ENCODE data around the gene FOXO1.

Gene FOXO1

GRCh38 chr13:40653527-40654318 is 12.7 kb downstream of the FOXO1 start:
- Histone ChIP-seq H3K79me2 (ENCODE audit: insufficient read depth, low read length) (peaks cover 87% of the 10 kb centered on the region), H3K27ac (ENCODE audit: low read depth, low read length, poor library complexity, severe bottlenecking) (peak overlapping the region; percentile 97)

DNA sequence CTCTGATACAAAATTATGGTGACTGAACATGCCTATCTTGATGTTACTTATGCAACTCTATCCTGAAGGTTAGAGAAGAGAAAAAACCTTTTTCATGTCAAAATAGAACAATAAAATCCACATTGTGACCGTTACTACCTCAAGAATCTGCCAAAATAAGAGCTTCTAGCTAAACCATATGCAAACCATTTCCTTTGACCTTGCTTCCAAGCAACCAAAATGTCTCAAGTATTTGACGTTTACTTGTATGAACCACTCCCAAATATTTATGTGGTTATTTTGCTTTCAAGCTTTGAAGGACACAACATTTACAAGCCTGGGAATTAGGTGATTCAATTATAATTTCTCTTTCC is 13.9 kb downstream of the FOXO1 start:
- Histone ChIP-seq H3F3A (ENCODE audit: insufficient read depth, low read length) (no peaks in the 10 kb centered on the region; the same call in 1 of the 2 replicates), H3K4me2 (ENCODE audit: low read length) (peak overlapping the region; percentile 70), H3K9me2 (ENCODE audit: low read depth, low read length) (no peaks in the 10 kb centered on the region), H3K79me2 (ENCODE audit: insufficient read depth, low read length) (peaks cover 88% of the 10 kb centered on the region), H4K20me1 (ENCODE audit: insufficient read depth, low read length) (no peaks in the 10 kb centered on the region), H3K9ac (ENCODE audit: low read length) (peak overlapping the region; percentile 49; the same call in 1 of the 2 replicates), H3K4me1 (ENCODE audit: insufficient read depth, low read length, severe bottlenecking) (peaks cover 98% of the 10 kb centered on the region), H3K27me3 (ENCODE audit: insufficient read depth, low read length) (no peaks in the 10 kb centered on the region), H3K27ac (ENCODE audit: low read depth, low read length, poor library complexity, severe bottlenecking) (peak overlapping the region; percentile 97), H3K4me3 (ENCODE audit: low read depth, low read length, poor library complexity, severe bottlenecking) (peak overlapping the region; percentile 43), H3K36me3 (ENCODE audit: insufficient read depth, low read length) (no peaks in the 10 kb centered on the region), H3K9me3 (ENCODE audit: low read length) (no peaks in the 10 kb centered on the region), H2AFZ (ENCODE audit: low read length) (no peak overlapping the region)
- no peak for TF ChIP-seq EZH2 (IDR thresholded peaks at IDR 0.05; ENCODE audit: borderline replicate concordance, low read length)
- TF ChIP-seq, protein P1, sequence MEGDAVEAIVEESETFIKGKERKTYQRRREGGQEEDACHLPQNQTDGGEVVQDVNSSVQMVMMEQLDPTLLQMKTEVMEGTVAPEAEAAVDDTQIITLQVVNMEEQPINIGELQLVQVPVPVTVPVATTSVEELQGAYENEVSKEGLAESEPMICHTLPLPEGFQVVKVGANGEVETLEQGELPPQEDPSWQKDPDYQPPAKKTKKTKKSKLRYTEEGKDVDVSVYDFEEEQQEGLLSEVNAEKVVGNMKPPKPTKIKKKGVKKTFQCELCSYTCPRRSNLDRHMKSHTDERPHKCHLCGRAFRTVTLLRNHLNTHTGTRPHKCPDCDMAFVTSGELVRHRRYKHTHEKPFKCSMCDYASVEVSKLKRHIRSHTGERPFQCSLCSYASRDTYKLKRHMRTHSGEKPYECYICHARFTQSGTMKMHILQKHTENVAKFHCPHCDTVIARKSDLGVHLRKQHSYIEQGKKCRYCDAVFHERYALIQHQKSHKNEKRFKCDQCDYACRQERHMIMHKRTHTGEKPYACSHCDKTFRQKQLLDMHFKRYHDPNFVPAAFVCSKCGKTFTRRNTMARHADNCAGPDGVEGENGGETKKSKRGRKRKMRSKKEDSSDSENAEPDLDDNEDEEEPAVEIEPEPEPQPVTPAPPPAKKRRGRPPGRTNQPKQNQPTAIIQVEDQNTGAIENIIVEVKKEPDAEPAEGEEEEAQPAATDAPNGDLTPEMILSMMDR (IDR thresholded peaks at IDR 0.05; ENCODE audit: low read length) = no peak

More at GRCh38 chr13:40653527-40654318, 12.7 kb downstream of the FOXO1 start:
- H3F3A ChIP-seq (ENCODE audit: insufficient read depth, low read length) = no peaks in the 10 kb centered on the region; the same call in 1 of the 2 replicates
- H4K20me1 ChIP-seq (ENCODE audit: insufficient read depth, low read length) = no peaks in the 10 kb centered on the region
- no peaks in the 10 kb centered on the region for H3K9me3 ChIP-seq (ENCODE audit: low read length)
- peak overlapping the region; percentile 43 for H3K4me3 ChIP-seq (ENCODE audit: low read depth, low read length, poor library complexity, severe bottlenecking)
- peaks cover 97% of the 10 kb centered on the region for H3K4me1 ChIP-seq (ENCODE audit: insufficient read depth, low read length, severe bottlenecking)
- H3K36me3 ChIP-seq (ENCODE audit: insufficient read depth, low read length) = no peaks in the 10 kb centered on the region
- no peak overlapping the region for H2AFZ ChIP-seq (ENCODE audit: low read length)
- H3K9me2 ChIP-seq (ENCODE audit: low read depth, low read length) = no peaks in the 10 kb centered on the region
- TF ChIP-seq, protein P1 (IDR thresholded peaks at IDR 0.05; ENCODE audit: low read length) = peak; percentile 5; the same call in 1 of the 2 replicates
- no peak for TF ChIP-seq EZH2 (IDR thresholded peaks at IDR 0.05; ENCODE audit: borderline replicate concordance, low read length)
- peak overlapping the region; percentile 36 for H3K9ac ChIP-seq (ENCODE audit: low read length)
- no peaks in the 10 kb centered on the region for H3K27me3 ChIP-seq (ENCODE audit: insufficient read depth, low read length)
- H3K4me2 ChIP-seq (ENCODE audit: low read length) = peak overlapping the region; percentile 70

GRCh38 chr13:40651866-40652587 is 14.4 kb downstream of the FOXO1 start:
- H3K79me2 ChIP-seq (ENCODE audit: insufficient read depth, low read length) = peaks cover 88% of the 10 kb centered on the region
- peak overlapping the region; percentile 70 for H3K4me2 ChIP-seq (ENCODE audit: low read length)
- TF ChIP-seq, protein P1 (IDR thresholded peaks at IDR 0.05; ENCODE audit: low read length) = no peak
- TF ChIP-seq EZH2 (IDR thresholded peaks at IDR 0.05; ENCODE audit: borderline replicate concordance, low read length) = no peak

More at GRCh38 chr13:40651866-40652587, 14.4 kb downstream of the FOXO1 start:
- H3K4me3 ChIP-seq (ENCODE audit: low read depth, low read length, poor library complexity, severe bottlenecking) = peak overlapping the region; percentile 43
- peaks cover 98% of the 10 kb centered on the region for H3K4me1 ChIP-seq (ENCODE audit: insufficient read depth, low read length, severe bottlenecking)
- H3K36me3 ChIP-seq (ENCODE audit: insufficient read depth, low read length) = no peaks in the 10 kb centered on the region
- no peak overlapping the region for H2AFZ ChIP-seq (ENCODE audit: low read length)
- no peaks in the 10 kb centered on the region; the same call in 1 of the 2 replicates for H3F3A ChIP-seq (ENCODE audit: insufficient read depth, low read length)
- no peaks in the 10 kb centered on the region for H3K27me3 ChIP-seq (ENCODE audit: insufficient read depth, low read length)
- no peaks in the 10 kb centered on the region for H4K20me1 ChIP-seq (ENCODE audit: insufficient read depth, low read length)
- peak overlapping the region; percentile 97 for H3K27ac ChIP-seq (ENCODE audit: low read depth, low read length, poor library complexity, severe bottlenecking)
- no peaks in the 10 kb centered on the region for H3K9me2 ChIP-seq (ENCODE audit: low read depth, low read length)
- no peaks in the 10 kb centered on the region for H3K9me3 ChIP-seq (ENCODE audit: low read length)
- peak overlapping the region; percentile 49 for H3K9ac ChIP-seq (ENCODE audit: low read length)
